SK-N-SH (cell line): Measurements from ENCODE around the gene PWP1. TPM values are rescaled to one million over a fixed set of nuclear protein-coding genes. Genes with fewer than 3 reads are reported as not detected.

Experiments
- CTCF ChIA-PET: fragments of 300-600, 350-600 bp; formaldehyde crosslinking; extraction: SDS; loops from one replicate; lab custom pipeline; 2021; lab: Yijun Ruan, JAX
- POLR2A ChIA-PET: fragments of 350-600 bp; sonication (Branson Sonifier 250); formaldehyde crosslinking; extraction: SDS; loops from one replicate; lab custom pipeline; 2020; ENCODE audit warnings: antibody characterized with exemption, inconsistent platforms; lab: Yijun Ruan, JAX
- DNase-seq: peaks from one replicate; pipeline ENCODE4 v3.0.0; 2012
- H2AFZ ChIP-seq: fragments of 200-600 bp; sonication (generic); 2 replicates; pipeline ENCODE4 v1.8.1; 2016; ENCODE audit warnings: antibody characterized with exemption, mild to moderate bottlenecking, low read depth
- H3F3A ChIP-seq: fragments of 200-600 bp; sonication (generic); replicated peaks from 2 replicates; pipeline ENCODE3; 2016; ENCODE audit warnings: antibody characterized with exemption, mild to moderate bottlenecking; ENCODE audit not compliant: insufficient read depth
- H3K27ac ChIP-seq, 2 experiments: fragments of 200-500 bp in 1 of 2; fragments of 200-600 bp in 1 of 2; sonication (Bioruptor generic) in 1 of 2; sonication (generic), shearing (Covaris generic) in 1 of 2; 2 replicates each; pipeline versions ENCODE4 v1.5.1 to v1.6.1; 2014 to 2016; ENCODE audit warnings: low read depth in 2 of 2, inconsistent platforms in 1 of 2, low read length in 1 of 2, mild to moderate bottlenecking in 1 of 2, mixed read lengths in 1 of 2
- H3K27me3 ChIP-seq: fragments of 200-600 bp; sonication (generic), shearing (Covaris generic); 2 replicates; pipeline ENCODE4 v1.6.1; 2016; ENCODE audit warnings: mixed run types; ENCODE audit not compliant: insufficient read depth
- H3K36me3 ChIP-seq, 2 experiments: fragments of 200-500 bp in 1 of 2; fragments of 200-600 bp in 1 of 2; sonication (Bioruptor generic) in 1 of 2; sonication (generic) in 1 of 2; replicated peaks in 1 of 2; 2 replicates each; pipeline versions ENCODE3 to v1.5.1; 2014 to 2016; ENCODE audit warnings: low read length in 1 of 2, mild to moderate bottlenecking in 1 of 2; ENCODE audit not compliant: insufficient read depth in 2 of 2, control insufficient read depth in 1 of 2
- H3K4me1 ChIP-seq, 2 experiments: fragments of 200-500 bp in 1 of 2; fragments of 200-600 bp in 1 of 2; sonication (Bioruptor generic) in 1 of 2; sonication (generic), shearing (Covaris generic) in 1 of 2; 2 replicates each; pipeline versions ENCODE4 v1.5.1 to v1.6.1; 2014 to 2016; ENCODE audit warnings: low read depth in 1 of 2, low read length in 1 of 2, mixed run types in 1 of 2; ENCODE audit not compliant: insufficient read depth in 2 of 2, control insufficient read depth in 1 of 2
- H3K4me2 ChIP-seq: fragments of 200-600 bp; sonication (generic), shearing (Covaris generic); 2 replicates; pipeline ENCODE4 v1.6.1; 2017; ENCODE audit warnings: mixed run types
- H3K4me3 ChIP-seq, 2 experiments: fragments of 200-500 bp in 1 of 2; fragments of 200-600 bp in 1 of 2; sonication (Bioruptor generic) in 1 of 2; sonication (generic), shearing (Covaris generic) in 1 of 2; 2 replicates each; pipeline versions ENCODE4 v1.5.1 to v1.8.1; 2014 to 2016; ENCODE audit warnings: low read depth in 2 of 2, inconsistent platforms in 1 of 2, low read length in 1 of 2, mild to moderate bottlenecking in 1 of 2, mixed read lengths in 1 of 2, moderate library complexity in 1 of 2
- H3K79me2 ChIP-seq: fragments of 200-600 bp; sonication (generic); 2 replicates; pipeline ENCODE4 v1.8.1; 2017; ENCODE audit warnings: mild to moderate bottlenecking; ENCODE audit not compliant: insufficient read depth
- H3K9ac ChIP-seq: fragments of 200-600 bp; sonication (generic); 2 replicates; pipeline ENCODE4 v1.6.1; 2017; ENCODE audit warnings: mixed run types
- H3K9me2 ChIP-seq: fragments of 200-600 bp; sonication (generic); 2 replicates; pipeline ENCODE4 v1.6.1; 2017; ENCODE audit warnings: mixed run types
- H3K9me3 ChIP-seq: fragments of 200-600 bp; sonication (generic); 2 replicates; pipeline ENCODE4 v1.6.1; 2017; ENCODE audit warnings: mixed run types, mild to moderate bottlenecking, moderate library complexity
- H4K20me1 ChIP-seq: fragments of 200-600 bp; sonication (generic); 2 replicates; pipeline ENCODE4 v1.6.1; 2017; ENCODE audit warnings: mild to moderate bottlenecking, mixed run types; ENCODE audit not compliant: insufficient read depth
- CTCF ChIP-seq: fragments of 200-600 bp; sonication (generic); IDR thresholded peaks from 2 replicates; pipeline ENCODE4 v1.6.1; 2017; ENCODE audit warnings: antibody characterized with exemption, mild to moderate bottlenecking, moderate library complexity
- JUND ChIP-seq: IDR thresholded peaks from 2 replicates; pipeline ENCODE4 v1.4.0; 2012
- RXRA ChIP-seq: IDR thresholded peaks from 2 replicates; pipeline ENCODE4 v1.4.0; 2012; ENCODE audit warnings: low read depth, mild to moderate bottlenecking, borderline replicate concordance
- SIN3A ChIP-seq: IDR thresholded peaks from 2 replicates; pipeline ENCODE4 v1.6.1; 2012; ENCODE audit warnings: low read depth, mild to moderate bottlenecking, low read length, moderate library complexity, borderline replicate concordance
- SMC3 ChIP-seq: IDR thresholded peaks from 2 replicates; pipeline ENCODE4 v1.6.1; 2012; ENCODE audit warnings: low read depth, low read length, improper control_type of control experiment
- TCF12 ChIP-seq: IDR thresholded peaks from 2 replicates; pipeline ENCODE4 v1.4.0; 2012
- WGBS: methylation state at CpG from one replicate; pipeline ENCODE4 v1.1.6; 2017; ENCODE audit warnings: low lambda C conversion rate; 5-methylcytosine and 5-hydroxymethylcytosine counted together
- polyA plus RNA-seq, 3 experiments: library from polyadenylated mRNA; depleted of rRNA; stranded (reverse); fragments of >200 nt; gene quantifications; 2 replicates each; pipeline ENCODE4 v1.2.3, GENCODE V29; 2012
- TF ChIP-seq, protein P1 (sequence below): IDR thresholded peaks from 2 replicates; pipeline ENCODE4 v1.4.0; 2012; ENCODE audit warnings: low read depth, borderline replicate concordance

The PWP1 gene
- polyA plus RNA-seq, 1 of the 3 experiments (the other 2 are of a cell fraction), result 129 TPM

DNA sequence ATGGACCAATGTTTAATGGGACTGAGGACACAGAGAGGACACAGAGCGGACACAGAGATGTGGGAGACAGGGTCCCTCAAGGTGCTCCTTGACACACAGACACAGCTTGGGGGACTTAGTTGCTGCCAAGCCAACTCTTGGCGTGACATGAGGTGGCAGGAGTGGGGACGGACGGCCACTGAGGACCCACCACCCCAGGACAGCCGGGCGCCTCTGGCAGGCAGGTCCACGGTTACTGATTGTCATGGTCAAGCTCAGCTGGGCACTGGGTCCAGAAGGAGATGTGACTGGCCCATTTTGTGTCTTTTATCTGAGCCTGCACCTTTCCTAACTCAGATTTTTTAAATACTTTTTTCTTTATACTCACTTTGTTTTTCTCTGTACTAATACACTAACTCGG, 15.7 kb upstream of the PWP1 start:
- ChIA-PET CTCF (interaction anchor here (0.6 to 2.0 kb wide), 3 partner anchors 212 to 538 kb away, joined by 3 to 4 read pairs (median 3); no protein-coding TSS in a partner anchor), POLR2A (no interaction called here)
- H3K4me1 ChIP-seq, result peaks cover 0 to 6% of the 10 kb centered on the region in 2 experiments; a peak in 1 of 4 replicates
- H3K9me3 ChIP-seq, result no peaks in the 10 kb centered on the region
- DNase-seq, result no peak
- H3F3A ChIP-seq, result no peaks in the 10 kb centered on the region
- H2AFZ ChIP-seq, result no peak overlapping the region
- no peak overlapping the region for H3K9ac ChIP-seq
- H3K27ac ChIP-seq, result no peak overlapping the region
- no peak overlapping the region for H3K4me3 ChIP-seq
- H4K20me1 ChIP-seq, result no peaks in the 10 kb centered on the region
- H3K4me2 ChIP-seq, result no peak overlapping the region
- H3K9me2 ChIP-seq, result no peaks in the 10 kb centered on the region
- no peaks in the 10 kb centered on the region for H3K79me2 ChIP-seq
- 60% methylated on average over 3 of the region's 8 CpGs for WGBS
- H3K36me3 ChIP-seq, result no peaks in the 10 kb centered on the region
- TF ChIP-seq, protein P1, sequence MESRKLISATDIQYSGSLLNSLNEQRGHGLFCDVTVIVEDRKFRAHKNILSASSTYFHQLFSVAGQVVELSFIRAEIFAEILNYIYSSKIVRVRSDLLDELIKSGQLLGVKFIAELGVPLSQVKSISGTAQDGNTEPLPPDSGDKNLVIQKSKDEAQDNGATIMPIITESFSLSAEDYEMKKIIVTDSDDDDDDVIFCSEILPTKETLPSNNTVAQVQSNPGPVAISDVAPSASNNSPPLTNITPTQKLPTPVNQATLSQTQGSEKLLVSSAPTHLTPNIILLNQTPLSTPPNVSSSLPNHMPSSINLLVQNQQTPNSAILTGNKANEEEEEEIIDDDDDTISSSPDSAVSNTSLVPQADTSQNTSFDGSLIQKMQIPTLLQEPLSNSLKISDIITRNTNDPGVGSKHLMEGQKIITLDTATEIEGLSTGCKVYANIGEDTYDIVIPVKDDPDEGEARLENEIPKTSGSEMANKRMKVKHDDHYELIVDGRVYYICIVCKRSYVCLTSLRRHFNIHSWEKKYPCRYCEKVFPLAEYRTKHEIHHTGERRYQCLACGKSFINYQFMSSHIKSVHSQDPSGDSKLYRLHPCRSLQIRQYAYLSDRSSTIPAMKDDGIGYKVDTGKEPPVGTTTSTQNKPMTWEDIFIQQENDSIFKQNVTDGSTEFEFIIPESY, result no peak
- no peaks in the 10 kb centered on the region; the same call in 1 of the 2 replicates for H3K27me3 ChIP-seq

GRCh38 chr12:107670999-107671643, 14.5 kb upstream of the PWP1 start:
- Histone ChIP-seq H4K20me1 (no peaks in the 10 kb centered on the region), H3K36me3 (no peaks in the 10 kb centered on the region), H3K27me3 (no peaks in the 10 kb centered on the region; the same call in 1 of the 2 replicates)
- 58% methylated on average over 10 of the region's 10 CpGs for WGBS
- TF ChIP-seq RXRA (no peak), JUND (no peak), CTCF (peak; percentile 37), SMC3 (no peak)
- TF ChIP-seq, all 33 proteins: peak for 1
- Histone ChIP-seq H3K9ac (no peak overlapping the region), H3F3A (no peaks in the 10 kb centered on the region), H3K27ac (no peak overlapping the region), H3K9me3 (no peaks in the 10 kb centered on the region), H3K4me1 (peaks cover 0 to 6% of the 10 kb centered on the region in 2 experiments; a peak in 1 of 4 replicates), H2AFZ (no peak overlapping the region), H3K4me2 (no peak overlapping the region), H3K4me3 (no peak overlapping the region), H3K9me2 (no peaks in the 10 kb centered on the region), H3K79me2 (no peaks in the 10 kb centered on the region)
- POLR2A ChIA-PET, result no interaction called here
- CTCF ChIA-PET, result interaction anchor here (0.8 to 2.0 kb wide), 5 partner anchors 9 to 539 kb away, joined by 3 to 5 read pairs (median 3); no protein-coding TSS in a partner anchor
- no peak for DNase-seq

DNA sequence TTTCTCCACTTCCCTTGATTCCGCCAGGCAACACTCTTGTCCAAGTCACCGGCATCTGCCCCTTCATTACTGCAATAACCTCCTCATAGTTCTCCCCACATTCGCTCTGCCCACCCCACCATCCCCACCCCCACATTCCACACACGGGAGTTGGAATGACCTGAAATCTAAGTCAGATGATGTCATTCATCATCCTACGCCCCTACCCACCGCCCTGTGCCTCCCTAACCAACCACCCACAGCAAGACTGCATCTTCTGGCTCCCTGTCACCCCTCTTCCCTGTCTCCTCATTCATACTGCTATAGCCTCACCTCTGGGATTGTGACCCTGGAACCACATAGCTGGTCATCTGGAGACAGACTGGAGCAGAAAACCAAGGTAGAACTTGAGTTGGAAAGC, 7.9 kb upstream of the PWP1 start:
- Histone ChIP-seq H3K9ac (no peak overlapping the region), H3K9me3 (no peaks in the 10 kb centered on the region), H2AFZ (no peak overlapping the region), H4K20me1 (no peaks in the 10 kb centered on the region), H3K4me1 (no peaks in the 10 kb centered on the region), H3K79me2 (no peaks in the 10 kb centered on the region), H3K36me3 (no peaks in the 10 kb centered on the region), H3F3A (no peaks in the 10 kb centered on the region), H3K4me2 (no peak overlapping the region), H3K27me3 (peaks cover 11% of the 10 kb centered on the region; the same call in 1 of the 2 replicates), H3K4me3 (no peak overlapping the region), H3K27ac (no peak overlapping the region), H3K9me2 (no peaks in the 10 kb centered on the region)
- TF ChIP-seq SIN3A (no peak), TCF12 (no peak)
- WGBS, result 64% methylated on average over 6 of the region's 6 CpGs
- ChIA-PET POLR2A (no interaction called here), CTCF (interaction anchor here (0.6 to 3.7 kb wide), 4 partner anchors 9 to 235 kb away, joined by 3 to 16 read pairs (median 4); no protein-coding TSS in a partner anchor)
- DNase-seq, result no peak
